ENCODE measurements around the gene PTOV1.

Gene PTOV1
- 80.9 to 103 (median 87.6) reads per million in 4 experiments for total RNA-seq

DNA sequence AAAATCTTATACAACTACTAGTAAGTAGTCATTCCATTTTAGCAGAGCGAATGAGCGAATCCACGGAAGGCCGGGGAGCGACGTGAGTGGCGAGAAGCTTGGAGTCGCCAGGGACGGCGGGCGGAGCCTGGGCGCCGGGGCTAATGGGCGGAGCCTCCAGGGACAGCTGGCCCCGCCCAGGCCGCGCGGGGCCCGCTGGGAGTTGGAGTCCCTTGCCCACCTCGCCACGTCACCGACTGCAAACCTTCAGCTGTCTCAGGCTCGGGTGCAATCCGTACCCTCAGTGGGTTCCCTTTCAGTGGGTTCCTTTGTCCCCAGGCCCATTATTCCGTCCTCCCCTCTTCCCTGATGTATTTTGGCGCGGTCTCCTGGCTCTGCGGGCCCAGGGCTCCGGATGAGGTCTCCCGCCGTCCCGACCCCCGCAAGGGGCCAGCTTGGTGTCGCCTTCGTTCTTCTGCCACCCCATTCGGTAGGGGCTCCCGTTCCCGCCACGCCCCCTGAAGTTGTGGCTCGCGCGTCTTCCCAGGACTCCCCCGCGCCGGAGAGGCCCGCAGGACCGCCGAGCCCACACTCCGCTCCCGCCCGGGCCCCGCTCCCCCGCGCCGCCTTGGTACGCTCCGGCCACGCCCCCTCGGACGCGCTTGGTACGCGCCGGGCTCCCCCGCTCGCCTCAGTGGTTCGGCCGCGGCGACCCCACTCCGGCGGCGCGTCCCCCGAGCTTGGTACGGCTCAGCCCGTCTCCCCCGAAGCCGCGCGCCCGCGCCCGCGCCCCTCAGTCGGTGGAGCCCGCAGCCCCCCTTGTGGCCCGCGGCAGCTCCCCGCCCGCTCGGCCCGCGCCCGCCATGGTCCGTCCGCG lies at the start of gene PTOV1:
Gene PTOV1 (plus strand): TSS at position 673 of the 856 bp plus-strand sequence.
- DNase-seq, result peak; percentile 80

DNA sequence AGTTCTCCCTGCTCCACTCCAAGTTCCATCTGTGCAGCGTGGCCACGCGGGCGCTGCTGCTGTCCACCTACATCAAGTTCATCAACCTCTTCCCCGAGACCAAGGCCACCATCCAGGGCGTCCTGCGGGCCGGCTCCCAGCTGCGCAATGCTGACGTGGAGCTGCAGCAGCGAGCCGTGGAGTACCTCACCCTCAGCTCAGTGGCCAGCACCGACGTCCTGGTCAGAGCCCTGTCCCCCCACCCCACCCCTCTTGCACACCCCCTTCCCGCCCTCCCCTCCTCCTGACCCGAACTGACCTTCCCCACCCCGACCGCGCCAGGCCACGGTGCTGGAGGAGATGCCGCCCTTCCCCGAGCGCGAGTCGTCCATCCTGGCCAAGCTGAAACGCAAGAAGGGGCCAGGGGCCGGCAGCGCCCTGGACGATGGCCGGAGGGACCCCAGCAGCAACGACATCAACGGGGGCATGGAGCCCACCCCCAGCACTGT lies 49.5 kb upstream of the PTOV1 start:
- no peak for DNase-seq

DNA sequence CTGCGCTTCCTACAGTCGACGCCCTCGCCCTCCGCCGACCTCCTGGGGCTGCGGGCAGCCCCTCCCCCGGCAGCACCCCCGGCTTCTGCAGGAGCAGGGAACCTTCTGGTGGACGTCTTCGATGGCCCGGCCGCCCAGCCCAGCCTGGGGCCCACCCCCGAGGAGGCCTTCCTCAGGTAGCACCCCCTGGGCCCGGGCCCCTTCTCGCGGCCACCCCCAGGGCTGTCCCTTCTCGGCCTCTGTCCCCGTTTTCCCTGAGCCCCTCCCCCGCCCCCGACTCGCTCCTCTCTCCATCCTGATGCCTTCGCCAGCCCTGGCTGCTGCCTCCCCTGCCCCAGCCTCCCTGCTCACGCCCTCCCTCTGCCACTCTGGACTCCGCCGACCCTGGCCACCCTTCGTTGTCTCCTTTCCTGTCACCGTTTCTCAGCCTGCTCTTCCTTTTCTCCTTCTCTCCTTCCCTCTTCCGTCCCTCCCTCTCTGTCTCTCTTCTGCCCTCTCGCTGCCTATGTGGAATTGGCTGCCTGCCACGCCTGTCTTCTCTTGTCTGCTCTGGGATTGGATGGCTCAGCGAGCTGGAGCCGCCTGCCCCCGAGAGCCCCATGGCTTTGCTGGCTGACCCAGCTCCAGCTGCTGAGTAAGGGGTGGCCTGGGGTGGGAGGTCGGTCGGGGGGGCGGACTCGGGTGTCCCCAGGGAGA lies 48.8 kb upstream of the PTOV1 start:
- no peak for DNase-seq

DNA sequence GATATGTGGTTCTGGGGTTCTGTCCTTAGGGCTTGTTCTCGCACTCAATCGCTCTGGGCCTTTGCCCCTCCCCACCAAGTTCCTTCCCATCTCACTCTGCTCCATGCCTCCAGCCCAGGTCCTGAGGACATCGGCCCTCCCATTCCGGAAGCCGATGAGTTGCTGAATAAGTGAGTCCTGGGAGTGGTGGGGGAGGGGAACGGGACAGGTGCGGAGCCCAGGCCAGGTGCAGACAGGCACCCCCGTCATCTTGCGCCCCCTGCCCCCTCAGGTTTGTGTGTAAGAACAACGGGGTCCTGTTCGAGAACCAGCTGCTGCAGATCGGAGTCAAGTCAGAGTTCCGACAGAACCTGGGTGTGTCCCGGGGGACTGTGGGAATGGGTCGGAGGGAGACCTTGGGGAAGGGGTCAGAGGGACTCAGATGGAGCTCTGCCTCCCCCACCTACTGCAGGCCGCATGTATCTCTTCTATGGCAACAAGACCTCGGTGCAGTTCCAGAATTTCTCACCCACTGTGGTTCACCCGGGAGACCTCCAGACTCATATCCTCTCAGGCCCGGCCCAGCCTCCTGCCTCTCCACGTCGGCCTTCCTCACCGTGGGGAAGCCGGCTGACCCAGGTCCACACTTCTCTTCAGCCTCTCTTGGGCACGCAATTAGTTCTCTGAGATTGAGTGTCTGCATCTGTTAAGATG lies 48.0 kb upstream of the PTOV1 start:
- no peak for DNase-seq

DNA sequence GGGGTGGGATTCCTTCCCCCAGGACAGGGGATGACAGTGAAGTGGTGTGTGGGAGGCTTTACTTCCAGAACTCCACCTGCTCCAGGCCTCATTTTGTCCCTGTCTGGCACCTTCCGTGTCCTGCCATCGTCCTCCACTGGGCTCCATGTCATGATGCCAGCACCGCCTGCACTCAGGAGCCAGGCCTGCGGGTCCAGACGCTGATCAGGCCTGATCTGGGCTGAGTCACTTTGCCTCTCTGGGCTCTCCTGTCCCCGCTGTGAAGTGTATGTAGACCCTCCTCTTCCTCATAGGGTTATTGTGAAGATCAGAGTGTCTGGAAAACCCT lies 47.5 kb upstream of the PTOV1 start:
- DNase-seq, result no peak

DNA sequence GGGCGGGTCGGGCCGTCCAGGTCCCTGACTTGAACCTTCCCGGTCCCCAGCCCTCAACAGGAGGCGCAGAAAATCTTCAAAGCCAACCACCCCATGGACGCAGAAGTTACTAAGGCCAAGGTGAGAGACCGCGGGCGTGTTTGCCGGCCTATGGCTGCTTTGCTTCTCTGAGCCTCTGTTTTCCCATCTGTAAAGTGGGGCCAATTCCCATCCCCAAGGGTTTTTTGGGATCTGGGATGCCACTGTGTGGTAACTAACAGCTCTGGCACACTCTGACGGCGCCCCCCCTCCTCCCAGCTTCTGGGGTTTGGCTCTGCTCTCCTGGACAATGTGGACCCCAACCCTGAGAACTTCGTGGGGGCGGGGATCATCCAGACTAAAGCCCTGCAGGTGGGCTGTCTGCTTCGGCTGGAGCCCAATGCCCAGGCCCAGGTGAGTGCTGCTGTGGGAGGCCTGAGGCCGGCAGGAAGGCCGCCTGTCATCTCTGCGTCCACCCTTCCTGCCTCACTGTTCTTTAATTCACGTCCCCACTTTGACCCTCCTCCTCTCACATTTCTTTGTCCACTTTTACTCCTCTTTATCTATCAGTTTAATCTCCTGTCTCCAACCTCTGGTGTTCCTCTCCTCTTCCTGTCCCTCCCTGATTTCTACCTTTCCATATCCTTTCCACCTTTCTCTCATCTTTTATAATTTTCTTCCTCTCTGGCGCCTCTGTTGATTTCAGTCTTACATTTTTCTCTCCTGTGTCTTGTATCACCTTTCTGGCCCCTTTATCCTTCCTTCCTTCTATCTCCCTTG lies 44.9 kb upstream of the PTOV1 start:
- no peak for DNase-seq

DNA sequence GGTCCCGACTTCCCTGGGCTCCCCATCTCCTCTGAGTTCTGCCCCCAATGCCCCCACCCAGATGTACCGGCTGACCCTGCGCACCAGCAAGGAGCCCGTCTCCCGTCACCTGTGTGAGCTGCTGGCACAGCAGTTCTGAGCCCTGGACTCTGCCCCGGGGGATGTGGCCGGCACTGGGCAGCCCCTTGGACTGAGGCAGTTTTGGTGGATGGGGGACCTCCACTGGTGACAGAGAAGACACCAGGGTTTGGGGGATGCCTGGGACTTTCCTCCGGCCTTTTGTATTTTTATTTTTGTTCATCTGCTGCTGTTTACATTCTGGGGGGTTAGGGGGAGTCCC lies 44.4 kb upstream of the PTOV1 start:
- DNase-seq, result no peak

DNA sequence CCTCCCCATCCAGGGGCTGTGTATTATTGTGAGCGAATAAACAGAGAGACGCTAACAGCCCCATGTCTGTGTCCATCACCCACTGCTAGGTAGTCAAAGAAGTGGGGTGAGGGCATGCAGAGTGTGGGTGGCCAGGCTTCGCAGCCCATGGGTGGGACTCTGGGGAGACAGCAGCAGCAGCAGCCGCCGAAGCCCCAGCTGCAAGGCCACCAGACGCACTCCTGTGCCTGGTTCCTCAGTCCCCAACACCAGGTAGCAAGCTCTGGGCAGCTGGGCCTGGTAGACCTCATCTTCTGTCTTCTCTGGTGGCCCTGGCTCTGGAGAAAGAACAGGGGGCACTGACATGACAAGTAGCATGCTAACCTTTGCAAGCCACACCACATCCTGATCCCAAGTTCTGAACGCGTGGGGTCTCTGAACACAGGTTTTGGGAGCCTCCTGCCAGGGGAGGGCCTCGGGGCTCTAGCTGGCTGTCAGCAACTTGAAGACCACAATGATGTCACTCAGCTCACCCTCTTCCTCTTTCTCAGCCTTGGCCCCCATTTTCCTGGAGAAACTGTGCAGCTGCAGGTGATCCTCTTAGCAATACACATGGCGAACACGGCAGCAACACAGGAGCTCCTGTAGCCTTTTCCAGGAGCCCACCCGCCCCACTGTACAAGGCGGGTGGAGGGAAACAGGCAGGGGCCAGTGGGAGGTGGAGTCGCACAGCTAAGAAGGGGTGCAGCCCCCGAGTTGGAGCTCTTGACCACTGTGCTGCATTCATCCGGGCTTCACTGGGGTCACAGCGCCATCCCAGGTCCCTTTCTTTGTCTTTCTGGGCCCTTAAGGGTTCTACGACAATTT lies 43.7 kb upstream of the PTOV1 start:
- DNase-seq, result no peak

DNA sequence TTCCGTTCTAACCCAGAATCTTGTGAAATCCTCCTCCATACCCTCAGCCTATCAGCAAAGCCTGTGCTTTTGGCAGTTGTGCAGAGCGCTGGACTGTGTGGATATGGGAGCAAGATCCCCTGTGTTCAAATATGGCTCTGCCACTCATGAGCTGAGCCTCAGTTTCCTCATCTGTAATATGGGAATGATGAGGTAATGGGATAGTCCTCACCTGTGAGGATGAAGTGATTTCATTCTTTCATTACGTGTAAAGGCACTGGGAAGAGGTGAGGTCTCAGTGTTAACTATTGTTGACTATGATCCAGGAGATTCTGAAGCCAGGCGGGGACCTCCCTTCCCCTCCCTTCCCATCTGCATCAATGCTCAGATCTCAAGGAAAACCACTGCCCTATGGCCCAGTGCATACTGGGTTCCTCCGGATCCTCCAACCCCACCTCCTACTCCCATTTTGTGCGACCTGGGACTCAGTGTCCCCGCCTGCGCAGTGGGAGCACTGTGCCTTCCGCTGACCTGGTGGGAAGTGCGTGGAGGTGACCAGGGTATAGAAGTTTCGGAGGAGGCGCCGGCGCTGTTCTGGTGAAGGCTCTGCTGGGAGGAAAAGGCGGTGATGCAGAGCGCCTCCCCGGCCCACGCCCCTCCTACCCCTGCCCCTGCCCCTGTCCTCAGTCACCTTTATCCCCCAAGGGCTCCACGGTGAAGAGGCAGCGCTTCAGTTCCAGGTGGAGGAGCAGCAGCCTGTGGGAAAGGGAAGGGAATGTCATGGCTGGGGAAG lies 42.9 kb upstream of the PTOV1 start:
- no peak for DNase-seq

DNA sequence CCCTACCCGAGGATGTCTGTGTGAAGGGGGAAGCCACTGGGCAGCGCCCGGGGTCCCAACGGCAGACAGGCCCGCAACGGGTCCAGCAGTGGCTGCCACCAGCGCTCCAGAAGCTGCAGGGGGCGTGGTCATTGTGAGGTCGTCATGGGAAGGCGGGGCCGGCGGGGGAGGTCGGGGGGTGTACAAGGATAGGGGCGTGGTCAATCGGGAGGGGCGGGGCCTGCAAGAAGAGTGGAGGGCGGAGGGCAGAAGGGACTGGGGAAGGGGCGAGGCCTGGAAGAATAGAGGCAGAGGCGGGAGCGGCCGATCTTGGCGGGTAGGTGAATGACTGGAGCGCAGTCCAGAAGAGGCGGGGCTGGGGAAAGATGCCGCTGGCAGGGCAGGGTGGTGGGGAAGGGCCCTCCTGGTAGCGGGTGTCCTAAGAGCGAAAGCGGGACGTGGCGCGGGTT lies 42.2 kb upstream of the PTOV1 start:
- peak; percentile 77 for DNase-seq

DNA sequence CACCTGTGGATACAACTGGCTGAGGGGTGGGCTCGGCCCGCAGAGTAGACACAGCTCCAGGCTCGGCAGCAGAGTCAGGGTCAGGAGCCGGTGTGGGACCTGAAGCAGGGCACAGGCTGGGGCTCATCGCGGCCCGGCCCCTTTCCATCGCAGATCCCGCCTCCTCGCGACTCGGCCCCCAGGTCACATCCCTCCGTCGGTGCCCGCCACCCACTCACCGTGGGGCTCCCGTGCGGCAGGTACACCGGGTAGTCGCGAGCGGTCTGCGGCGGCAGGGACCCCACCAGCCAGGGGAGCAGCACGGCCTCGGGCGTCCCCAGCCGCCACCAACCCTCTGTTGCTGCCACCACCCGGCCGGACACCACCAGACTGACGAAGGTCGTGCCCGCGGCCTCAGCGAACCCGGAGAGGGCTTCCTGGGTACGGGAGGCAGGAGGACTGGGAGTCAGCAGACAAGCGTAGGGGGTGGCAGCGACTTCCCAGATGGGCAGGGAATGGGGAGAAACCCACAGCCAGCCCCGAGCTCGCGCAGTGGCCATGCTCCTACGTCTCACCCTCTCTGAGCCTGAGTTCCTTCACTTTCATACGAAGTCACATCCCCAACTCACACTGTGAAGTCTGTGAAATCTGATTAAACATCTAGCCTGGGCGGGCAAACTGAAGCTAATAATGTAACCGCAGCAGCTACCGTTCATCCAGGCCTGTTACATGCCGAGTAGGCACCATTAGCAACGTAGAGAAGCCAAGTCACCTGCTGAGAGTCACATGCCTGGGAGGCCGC lies 41.6 kb upstream of the PTOV1 start:
- DNase-seq, result peak; percentile 25

DNA sequence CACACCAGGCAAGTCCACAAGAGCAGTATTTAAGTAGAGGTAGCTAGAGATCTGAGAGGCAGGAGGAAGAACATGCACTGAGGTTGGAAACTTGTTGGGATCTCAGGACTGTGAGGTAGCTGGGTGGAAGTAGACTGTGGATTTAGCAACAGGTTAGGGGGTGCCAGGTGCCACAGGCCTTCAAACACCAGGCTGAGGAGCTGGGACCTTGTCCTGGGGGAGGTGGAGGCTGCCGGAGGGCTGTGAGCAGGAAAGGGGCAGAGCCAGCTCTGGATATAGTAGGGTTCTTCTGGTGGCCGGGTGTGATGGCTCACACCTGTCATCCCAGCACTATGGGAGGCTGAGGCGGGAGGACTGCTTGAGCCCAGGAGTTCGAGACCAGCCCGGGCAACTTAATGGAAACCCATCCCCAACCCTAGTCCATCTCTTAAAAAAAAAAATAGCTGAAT lies 41.0 kb upstream of the PTOV1 start:
- no peak for DNase-seq

DNA sequence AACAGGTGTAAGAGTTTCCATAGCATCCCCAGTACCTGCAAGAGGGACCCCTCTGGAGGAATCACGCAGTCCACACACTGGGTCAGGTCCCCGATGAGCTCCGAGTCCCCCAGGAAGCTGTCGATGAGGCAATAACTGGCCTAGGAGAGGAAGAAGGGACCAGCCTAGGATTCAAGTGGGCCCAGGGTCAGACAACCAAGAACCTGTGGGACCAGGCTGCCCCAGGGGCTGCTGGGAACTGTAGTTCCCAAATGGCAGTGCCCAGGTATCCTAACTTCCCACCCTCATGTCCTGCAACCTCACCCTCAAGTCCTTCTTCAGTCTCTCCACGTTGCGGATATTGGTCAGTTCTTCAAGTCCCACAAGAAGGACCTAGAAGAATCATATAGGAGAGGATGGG lies 39.6 kb upstream of the PTOV1 start:
- DNase-seq, result no peak

DNA sequence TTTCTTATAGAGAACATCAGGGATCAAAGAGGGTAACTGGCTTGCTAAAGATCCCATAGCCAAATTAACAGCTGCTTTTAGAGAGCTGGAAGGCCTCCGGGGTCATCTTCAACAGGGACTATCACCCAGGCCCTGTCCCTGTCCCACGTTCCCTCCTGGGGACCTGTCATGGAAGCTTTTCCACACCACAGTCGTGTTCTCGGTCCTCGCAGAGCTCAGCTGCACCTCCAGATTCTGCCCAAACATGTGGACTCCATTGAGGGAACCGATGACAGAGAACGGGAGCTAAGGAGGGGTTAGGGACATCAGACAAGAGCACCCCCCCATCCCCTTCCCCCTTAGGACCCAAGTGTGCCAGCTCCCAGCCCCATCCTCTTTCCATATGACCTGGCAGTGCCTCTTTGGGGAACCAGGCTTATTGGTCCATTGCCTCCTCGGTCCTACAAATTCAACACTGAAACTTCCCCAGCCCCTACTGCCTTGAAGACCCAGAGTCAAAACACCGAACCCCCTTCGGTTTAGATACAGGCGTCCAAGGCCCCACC lies 38.4 kb upstream of the PTOV1 start:
- no peak for DNase-seq

DNA sequence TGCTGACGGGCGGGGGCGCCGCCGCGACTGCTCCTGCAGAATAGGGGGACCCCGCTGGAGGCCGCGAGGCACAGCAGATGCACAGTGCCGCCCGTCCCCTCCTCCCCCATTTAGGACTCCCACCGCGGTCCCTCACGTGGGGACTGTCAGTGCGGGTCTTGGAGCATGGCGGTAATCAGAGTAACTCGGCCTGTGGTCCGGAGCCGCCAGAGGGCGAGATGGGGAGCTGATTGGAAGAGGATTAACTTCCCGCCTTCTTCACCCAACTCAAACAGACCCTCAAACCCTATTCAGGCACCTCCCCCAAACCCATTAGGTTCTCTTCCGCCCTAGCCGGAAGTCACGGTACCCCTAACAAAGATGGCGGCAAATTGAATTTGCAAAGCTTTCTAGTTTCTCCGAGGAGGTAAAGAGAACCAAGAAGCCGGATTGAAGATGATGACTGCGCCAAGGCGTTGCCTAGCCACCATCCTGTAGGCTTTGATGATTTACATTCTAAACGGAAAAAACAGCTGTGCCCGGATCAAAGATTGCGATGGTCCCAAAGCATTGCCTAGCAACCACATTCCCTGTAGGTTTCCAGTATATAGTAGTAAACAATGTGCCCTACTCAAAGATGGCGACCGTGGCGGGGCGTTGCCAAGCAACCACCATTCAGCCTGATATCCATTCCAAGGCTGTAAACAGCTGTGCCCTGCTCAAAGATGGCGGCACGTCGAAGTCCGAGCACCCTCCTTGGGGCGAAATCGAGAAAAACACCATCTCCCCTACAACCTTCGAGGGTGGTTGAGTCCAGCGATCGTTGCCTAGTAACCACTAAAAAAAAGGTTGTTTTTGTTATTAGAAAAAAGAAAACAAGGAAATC lies 37.7 kb upstream of the PTOV1 start, which contains the start of gene FUZ:
Gene FUZ (minus strand): TSS at position 296 of the 865 bp plus-strand sequence. CDS start 186 bp downstream, at position 110.
- DNase-seq, result peak; percentile 88

DNA sequence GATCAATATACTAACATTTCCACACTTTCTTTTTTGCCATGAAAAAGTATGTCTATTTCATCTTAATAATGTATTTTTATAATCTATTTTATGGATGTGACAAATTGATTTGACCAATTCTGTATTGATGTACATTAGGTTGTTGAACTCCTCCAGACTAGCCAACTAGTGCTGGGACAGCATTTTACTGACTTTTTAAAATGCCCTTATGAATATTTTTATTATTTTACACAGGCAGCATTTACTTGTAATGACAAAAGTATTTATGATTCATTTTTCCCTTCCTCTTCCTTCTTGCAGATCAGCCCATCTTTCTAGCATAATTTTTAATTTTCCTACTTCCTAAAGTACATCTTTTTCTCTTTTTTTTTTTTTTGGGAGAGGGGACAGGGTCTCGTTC lies 36.9 kb upstream of the PTOV1 start:
- no peak for DNase-seq

DNA sequence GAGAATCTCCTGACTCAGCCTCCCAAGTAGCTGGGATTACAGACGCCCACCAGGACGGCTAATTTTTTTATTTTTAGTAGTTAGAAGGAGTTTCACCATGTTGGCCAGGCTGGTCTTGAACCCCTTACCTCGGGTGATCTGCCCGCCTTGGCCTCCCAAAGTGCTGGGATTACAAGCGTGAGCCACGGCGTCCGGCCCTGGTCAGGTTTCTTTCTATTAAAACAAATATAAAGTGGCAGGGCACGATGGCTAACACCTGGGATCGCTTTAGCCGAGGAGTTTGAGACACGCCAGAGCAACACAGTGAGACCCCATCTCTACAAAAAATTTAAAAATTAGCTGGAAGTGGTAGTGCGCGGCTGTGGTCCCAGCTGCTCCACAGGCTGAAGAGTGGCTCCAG lies 34.4 kb upstream of the PTOV1 start:
- no peak for DNase-seq

DNA sequence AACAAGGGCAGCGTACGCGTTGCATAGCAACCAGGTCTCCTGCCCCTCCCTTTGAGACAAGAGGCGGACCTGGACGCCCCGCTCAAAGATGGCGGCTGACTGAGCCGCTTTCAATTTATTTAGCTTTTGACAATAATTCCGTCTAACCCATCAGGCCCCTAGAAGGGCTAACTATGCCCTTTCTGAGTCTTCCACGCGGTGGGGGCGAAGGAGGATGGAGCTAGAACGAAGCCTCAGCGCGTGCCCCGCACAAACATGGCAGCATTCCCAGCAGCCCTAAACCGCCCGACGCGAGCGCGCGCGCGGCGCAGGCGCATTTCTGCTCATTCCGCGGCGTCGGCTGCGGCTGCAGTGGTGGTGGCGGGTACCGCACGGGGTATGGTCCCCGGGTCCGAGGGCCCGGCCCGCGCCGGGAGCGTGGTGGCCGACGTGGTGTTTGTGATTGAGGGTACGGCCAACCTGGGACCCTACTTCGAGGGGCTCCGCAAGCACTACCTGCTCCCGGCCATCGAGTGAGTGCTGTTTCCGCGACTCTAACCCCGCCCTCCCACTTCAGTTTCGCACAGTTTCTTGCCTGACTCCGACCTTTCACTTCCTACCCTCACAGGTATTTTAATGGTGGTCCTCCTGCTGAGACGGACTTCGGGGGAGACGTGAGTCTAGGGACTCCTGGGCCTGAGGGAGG lies 32.9 kb upstream of the PTOV1 start, which contains the start of gene MED25:
Gene MED25 (plus strand): TSS at position 326 of the 685 bp plus-strand sequence. CDS start 53 bp downstream, at position 379.
- DNase-seq, result peak; percentile 84
